PFSK-1 (cell line): ENCODE measurements around the gene SH3BGR.

ENCODE experiments used
- FOXP2 ChIP-seq: optimal IDR thresholded peaks from 2 replicates; pipeline ENCODE3; 2011; ENCODE audit warnings: borderline replicate concordance, control low read depth, inconsistent platforms; ENCODE audit not compliant: insufficient read depth; ENCODE audit errors: extremely low read length, extremely low read depth
- POLR2AphosphoS5 ChIP-seq: IDR thresholded peaks from 2 replicates; pipeline ENCODE4 v1.6.1; 2012; ENCODE audit warnings: low read depth, mild to moderate bottlenecking, control low read depth, low read length, moderate library complexity
- REST ChIP-seq, 2 experiments: IDR thresholded peaks; 2 replicates each; pipeline versions ENCODE4 v1.6.1 to v1.8.0; 2011 to 2012; ENCODE audit warnings: low read depth in 2 of 2, low read length in 2 of 2, control low read depth in 1 of 2, inconsistent platforms in 1 of 2, mild to moderate bottlenecking in 1 of 2, moderate library complexity in 1 of 2; ENCODE audit not compliant: insufficient read depth in 1 of 2
- SIN3A ChIP-seq: IDR thresholded peaks from 2 replicates; pipeline ENCODE4 v1.6.1; 2012; ENCODE audit warnings: mild to moderate bottlenecking, low read length, moderate library complexity, borderline replicate concordance; ENCODE audit not compliant: insufficient read depth
- TAF1 ChIP-seq: IDR thresholded peaks from 2 replicates; pipeline ENCODE4 v1.6.1; 2012; ENCODE audit warnings: low read length, control low read depth, borderline replicate concordance; ENCODE audit not compliant: insufficient read depth

The SH3BGR gene

GRCh38 chr21:39430016-39430415 lies 21.8 kb upstream of the SH3BGR start:
- TF ChIP-seq POLR2AphosphoS5, result no peak
- no peak for TF ChIP-seq SIN3A
- TF ChIP-seq TAF1, result no peak
- TF ChIP-seq REST (IDR thresholded peaks at IDR 0.05; ENCODE audit: insufficient read depth in 1 of 2, low read depth in 2 of 2, low read length in 2 of 2), result no peak
- no peak for TF ChIP-seq FOXP2

DNA sequence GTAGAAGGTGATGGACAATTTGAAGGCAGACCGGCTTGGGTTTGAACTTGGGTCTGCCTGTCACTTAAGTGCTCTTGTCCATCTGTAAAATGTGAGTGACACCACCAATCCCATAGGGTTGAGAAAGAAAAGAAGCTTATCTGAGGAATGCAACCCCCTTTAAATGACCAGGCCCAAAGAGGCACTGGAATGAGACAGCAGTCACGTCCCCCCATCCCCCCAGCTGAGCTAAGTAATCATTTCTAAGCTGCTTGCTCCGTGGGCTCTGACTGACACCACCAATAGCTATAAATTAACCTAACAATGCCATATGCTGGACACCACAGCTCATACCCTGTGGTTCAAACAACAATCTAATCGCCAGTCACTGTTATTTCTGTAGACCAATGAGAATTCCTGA lies 21.3 kb upstream of the SH3BGR start:
- TF ChIP-seq REST (IDR thresholded peaks at IDR 0.05; ENCODE audit: insufficient read depth in 1 of 2, low read depth in 2 of 2, low read length in 2 of 2) (no peak), POLR2AphosphoS5 (no peak), SIN3A (no peak), FOXP2 (no peak)

DNA sequence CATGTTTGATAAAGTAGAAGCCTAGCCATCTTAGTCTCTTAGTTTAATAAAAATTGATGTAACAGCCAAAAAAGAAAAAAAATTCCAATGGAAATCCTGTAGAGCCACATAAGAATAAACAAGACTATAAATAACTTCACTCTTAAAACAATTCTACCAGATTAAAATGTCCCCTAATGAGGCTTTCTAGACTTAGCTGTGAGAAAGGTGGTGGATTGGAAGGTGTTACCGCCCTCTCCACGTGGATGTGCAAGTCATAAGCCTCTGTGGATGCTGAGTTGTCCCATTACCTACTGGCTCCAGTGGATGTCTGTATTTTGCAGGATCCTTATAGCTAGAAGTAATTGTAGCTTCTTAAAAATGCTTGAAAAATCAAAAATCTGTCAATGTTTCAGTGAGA lies 20.8 kb upstream of the SH3BGR start:
- no peak for TF ChIP-seq TAF1
- TF ChIP-seq FOXP2, result no peak
- TF ChIP-seq POLR2AphosphoS5, result no peak
- TF ChIP-seq SIN3A, result no peak
- no peak for TF ChIP-seq REST (IDR thresholded peaks at IDR 0.05; ENCODE audit: insufficient read depth in 1 of 2, low read depth in 2 of 2, low read length in 2 of 2)

- TF ChIP-seq SIN3A (no peak), POLR2AphosphoS5 (no peak), TAF1 (no peak), FOXP2 (no peak), REST (IDR thresholded peaks at IDR 0.05; ENCODE audit: insufficient read depth in 1 of 2, low read depth in 2 of 2, low read length in 2 of 2) (no peak)
Measured at GRCh38 chr21:39434950-39435349, 16.8 kb upstream of the SH3BGR start.

DNA sequence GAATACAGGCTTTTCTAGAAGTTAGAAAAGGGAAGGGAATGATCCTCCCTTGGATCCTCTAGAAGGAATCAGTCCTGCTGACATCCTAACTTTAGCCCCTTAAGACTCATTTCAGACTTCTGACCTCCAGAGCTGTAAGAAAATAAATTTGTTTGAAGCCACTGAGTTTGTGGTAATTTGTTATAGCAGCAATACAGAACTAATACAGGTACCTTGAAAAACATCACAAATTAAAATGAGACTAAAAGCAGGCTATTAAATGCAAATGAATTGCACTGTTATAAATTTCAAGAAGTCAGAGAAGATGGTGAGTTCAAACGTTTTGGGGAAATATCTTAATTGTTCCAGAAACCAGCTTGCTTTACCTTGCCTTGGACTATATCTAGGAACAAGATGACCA lies 12.5 kb upstream of the SH3BGR start:
- TF ChIP-seq FOXP2 (no peak), SIN3A (no peak), POLR2AphosphoS5 (no peak), TAF1 (no peak), REST (IDR thresholded peaks at IDR 0.05; ENCODE audit: insufficient read depth in 1 of 2, low read depth in 2 of 2, low read length in 2 of 2) (no peak)
